SH-SY5Y (cell line): ENCODE measurements around the gene USH1G.

Experiments used
- GATA2 ChIP-seq: IDR thresholded peaks from 2 replicates; pipeline ENCODE4 v1.6.1; 2011; ENCODE audit warnings: mild to moderate bottlenecking, low read depth, low read length
- GATA3 ChIP-seq: IDR thresholded peaks from 2 replicates; pipeline ENCODE4 v1.6.1; 2011; ENCODE audit warnings: low read depth, mild to moderate bottlenecking, low read length, moderate library complexity

GRCh38 chr17:74903671-74904070 is 19.4 kb downstream of the USH1G start:
- TF ChIP-seq GATA2 (no peak), GATA3 (no peak)
